Left lung (tissue), 10 donors: Measurements from ENCODE around the gene NOD1. TPM values are rescaled to one million over a fixed set of nuclear protein-coding genes. Genes with fewer than 3 reads are reported as not detected.
A peak's percentile ranks its signal among the peaks of the same experiment; 100 is the strongest.

ENCODE experiments used
- ATAC-seq: fragments of 200-7000 bp; cut with Tn5 transposase; one replicate; pipeline ENCODE4 v1.9.1; 2020; ENCODE audit warnings: moderate library complexity
- DNase-seq, 4 donors: peaks; one replicate each; pipeline ENCODE4 v3.0.0-alpha.2; 2013 to 2020
- H3K27ac ChIP-seq, 2 donors: fragments of 200-600 bp; sonication (generic) in 1 of 2; one replicate each; pipeline versions ENCODE4 v1.5.0 to v1.8.0; 2020 to 2021
- H3K27me3 ChIP-seq, 2 donors: fragments of 200-600 bp; sonication (generic) in 1 of 2; one replicate each; pipeline versions ENCODE4 v1.5.0 to v1.8.0; 2020 to 2021
- H3K36me3 ChIP-seq, 2 donors: fragments of 200-600 bp; sonication (generic) in 1 of 2; one replicate each; pipeline versions ENCODE4 v1.5.0 to v1.8.0; 2020 to 2021
- H3K4me1 ChIP-seq, 2 donors: fragments of 200-600 bp; one replicate each; pipeline ENCODE4 v1.8.0; 2021
- H3K4me3 ChIP-seq, 2 donors: fragments of 200-600 bp; sonication (generic) in 1 of 2; one replicate each; pipeline versions ENCODE4 v1.5.0 to v1.8.0; 2020 to 2021; ENCODE audit warnings: mild to moderate bottlenecking in 1 of 2
- H3K9me3 ChIP-seq, 2 donors: fragments of 200-600 bp; sonication (generic) in 1 of 2; one replicate each; pipeline versions ENCODE4 v1.5.0 to v1.8.0; 2020 to 2021
- intact Hi-C, 2 donors: fragments of 100-400 bp; cut with DNase I; formaldehyde crosslinking; loops; one replicate each; pipeline versions ENCODE4 v1.11.2 to v1.14.2; 2022
- polyA plus RNA-seq, 6 donors: library from polyadenylated mRNA; unstranded; fragments of 120-200 nt; gene quantifications; one replicate each; pipeline ENCODE4 v1.2.1, GENCODE V29; 2013; ENCODE audit not compliant: insufficient read length in 6 of 6
- total RNA-seq, 2 donors: library from RNA; stranded (reverse); fragmentation: NEBNext Ultra II Directional; extraction: Animal tissue kit (Norgen Biotek cat#: 25700); gene quantifications; one replicate each; pipeline ENCODE4 v1.2.1, GENCODE V29; 2021
- TF ChIP-seq, protein P1 (sequence below), 2 donors: fragments of 200-600 bp; sonication (generic) in 1 of 2; IDR thresholded peaks; one replicate each; pipeline versions ENCODE4 v1.5.0 to v1.8.0; 2021; ENCODE audit warnings: antibody characterized with exemption in 2 of 2
- donor health status: DM: no; HTN: yes; CAD: no.
- donor health status: DM: no; HTN: no; CAD: no.

NOD1 gene
- total and polyA plus RNA-seq, 8 donors, result 18.4 to 27.4 (median 24.9) TPM

GRCh38 chr7:30379741-30380140 lies 98.8 kb downstream of the NOD1 start:
- TF ChIP-seq, protein P1, sequence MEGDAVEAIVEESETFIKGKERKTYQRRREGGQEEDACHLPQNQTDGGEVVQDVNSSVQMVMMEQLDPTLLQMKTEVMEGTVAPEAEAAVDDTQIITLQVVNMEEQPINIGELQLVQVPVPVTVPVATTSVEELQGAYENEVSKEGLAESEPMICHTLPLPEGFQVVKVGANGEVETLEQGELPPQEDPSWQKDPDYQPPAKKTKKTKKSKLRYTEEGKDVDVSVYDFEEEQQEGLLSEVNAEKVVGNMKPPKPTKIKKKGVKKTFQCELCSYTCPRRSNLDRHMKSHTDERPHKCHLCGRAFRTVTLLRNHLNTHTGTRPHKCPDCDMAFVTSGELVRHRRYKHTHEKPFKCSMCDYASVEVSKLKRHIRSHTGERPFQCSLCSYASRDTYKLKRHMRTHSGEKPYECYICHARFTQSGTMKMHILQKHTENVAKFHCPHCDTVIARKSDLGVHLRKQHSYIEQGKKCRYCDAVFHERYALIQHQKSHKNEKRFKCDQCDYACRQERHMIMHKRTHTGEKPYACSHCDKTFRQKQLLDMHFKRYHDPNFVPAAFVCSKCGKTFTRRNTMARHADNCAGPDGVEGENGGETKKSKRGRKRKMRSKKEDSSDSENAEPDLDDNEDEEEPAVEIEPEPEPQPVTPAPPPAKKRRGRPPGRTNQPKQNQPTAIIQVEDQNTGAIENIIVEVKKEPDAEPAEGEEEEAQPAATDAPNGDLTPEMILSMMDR (IDR thresholded peaks at IDR 0.05), result no peak
- Histone ChIP-seq H3K4me1 (no peaks in the 10 kb centered on the region), H3K27me3 (no peaks in the 10 kb centered on the region), H3K4me3 (no peak overlapping the region), H3K36me3 (no peaks in the 10 kb centered on the region), H3K9me3 (peaks cover 0 to 11% of the 10 kb centered on the region in 2 donors), H3K27ac (no peak overlapping the region)
- intact Hi-C loops, result no loop called here
- ATAC-seq (no peak), DNase-seq (no peak)

DNA sequence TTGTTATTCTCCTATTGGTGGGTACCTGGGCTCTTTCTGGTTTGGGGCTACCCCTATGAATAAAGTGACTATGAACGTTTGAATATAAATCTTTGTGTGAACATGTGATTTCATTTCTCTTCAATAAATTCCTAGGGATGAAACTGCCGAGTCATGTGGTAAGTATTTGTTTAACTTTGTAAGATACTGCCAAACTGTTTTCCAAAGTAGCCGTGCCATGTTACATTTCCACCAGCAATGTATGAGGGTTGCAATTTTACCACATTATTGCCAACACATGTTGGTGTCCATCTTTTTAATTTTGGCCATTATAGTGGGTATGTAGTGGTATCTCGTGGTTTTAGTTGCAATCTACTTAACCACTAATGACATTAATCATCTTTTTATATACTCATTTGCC lies 99.5 kb downstream of the NOD1 start:
- no peak for DNase-seq
- TF ChIP-seq, protein P1 (IDR thresholded peaks at IDR 0.05), result no peak
- no peaks in the 10 kb centered on the region for H3K4me1 ChIP-seq
- intact Hi-C loops, result no loop called here
- ATAC-seq, result no peak
- H3K27ac ChIP-seq, result no peak overlapping the region
- H3K9me3 ChIP-seq, result peaks cover 0 to 11% of the 10 kb centered on the region in 2 donors
- H3K27me3 ChIP-seq, result no peaks in the 10 kb centered on the region
- no peaks in the 10 kb centered on the region for H3K36me3 ChIP-seq
- H3K4me3 ChIP-seq, result no peak overlapping the region

- H3K27me3 ChIP-seq, result no peaks in the 10 kb centered on the region
- no peak overlapping the region for H3K27ac ChIP-seq
- H3K9me3 ChIP-seq, result peaks cover 0 to 11% of the 10 kb centered on the region in 2 donors
- ATAC-seq (peak; percentile 62), DNase-seq (no peak)
- no peak overlapping the region for H3K4me3 ChIP-seq
- intact Hi-C loops, result no loop called here
- H3K36me3 ChIP-seq, result no peaks in the 10 kb centered on the region
- no peaks in the 10 kb centered on the region for H3K4me1 ChIP-seq
- TF ChIP-seq, protein P1 (IDR thresholded peaks at IDR 0.05), result no peak
These were observed 100.3 kb downstream of the NOD1 start for GRCh38 chr7:30378275-30378674.

Other genes starting within 250 kb of the NOD1 start
- gene ZNRF2, start 194.2 kb downstream of the NOD1 start, total RNA-seq, result 10 to 100 TPM; 18.3 to 19.5 TPM
- 10 to 100 TPM; 10.9 to 14.9 (median 12.0) TPM for gene ZNRF2, start 194.2 kb downstream of the NOD1 start, polyA plus RNA-seq
- gene GGCT, start 26.0 kb upstream of the NOD1 start, total RNA-seq, result 10 to 100 TPM; 41.9 to 42.9 TPM
- 10 to 100 TPM; 58.5 to 68.4 (median 63.8) TPM for gene GGCT, start 26.0 kb upstream of the NOD1 start, polyA plus RNA-seq
- gene GARS1, start 116.1 kb upstream of the NOD1 start, total RNA-seq, result 100 to 1,000 TPM; 102 to 131 TPM
- gene GARS1, start 116.1 kb upstream of the NOD1 start, polyA plus RNA-seq, result 10 to 100 TPM; 71.2 to 84.6 (median 76.2) TPM
- gene CRHR2, start 203.7 kb upstream of the NOD1 start, total RNA-seq, result under 1 TPM in 1 of 2 donors, not detected in 1; 0.15 TPM
- gene CRHR2, start 203.7 kb upstream of the NOD1 start, polyA plus RNA-seq, result under 1 TPM; 0.17 to 0.41 (median 0.26) TPM